Peyer's patch (tissue), 4 donors: Measurements from ENCODE around the gene SRD5A1.

Experiments used
- POLR2A ChIP-seq, 2 donors: fragments of 450-650 bp; IDR thresholded peaks; one replicate each; pipeline ENCODE4 v1.5.1; 2017; ENCODE audit warnings: antibody characterized with exemption in 2 of 2, mild to moderate bottlenecking in 2 of 2, moderate library complexity in 2 of 2
- TF ChIP-seq, protein P1 (sequence below), 6 experiments: fragments of 450-650 bp in 4 of 6; fragments of 200-600 bp in 2 of 6; sonication (generic) in 1 of 6; IDR thresholded peaks; one replicate each; pipeline ENCODE4 v1.5.1; 2017 to 2019; ENCODE audit warnings: antibody characterized with exemption in 6 of 6, mild to moderate bottlenecking in 3 of 6, moderate library complexity in 1 of 6

DNA sequence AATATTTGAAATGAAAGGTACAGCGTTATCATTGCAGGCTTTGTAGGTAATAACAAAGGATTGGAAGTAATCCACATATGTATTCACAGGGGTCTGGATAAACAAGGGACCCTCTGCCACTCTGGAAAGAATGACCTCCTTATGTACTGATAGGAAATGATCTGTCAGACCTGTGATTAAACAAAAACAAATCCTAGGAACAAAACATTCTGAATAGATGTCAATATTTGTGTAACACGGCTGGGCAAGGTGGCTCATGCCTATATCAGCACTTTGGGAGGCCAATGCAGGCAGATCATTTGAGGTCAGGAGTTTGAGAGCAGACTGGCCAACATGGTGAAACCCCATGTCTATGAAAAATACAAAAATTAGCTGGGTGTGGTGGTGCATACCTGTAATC, 42.7 kb upstream of the SRD5A1 start:
- TF ChIP-seq, protein P1, sequence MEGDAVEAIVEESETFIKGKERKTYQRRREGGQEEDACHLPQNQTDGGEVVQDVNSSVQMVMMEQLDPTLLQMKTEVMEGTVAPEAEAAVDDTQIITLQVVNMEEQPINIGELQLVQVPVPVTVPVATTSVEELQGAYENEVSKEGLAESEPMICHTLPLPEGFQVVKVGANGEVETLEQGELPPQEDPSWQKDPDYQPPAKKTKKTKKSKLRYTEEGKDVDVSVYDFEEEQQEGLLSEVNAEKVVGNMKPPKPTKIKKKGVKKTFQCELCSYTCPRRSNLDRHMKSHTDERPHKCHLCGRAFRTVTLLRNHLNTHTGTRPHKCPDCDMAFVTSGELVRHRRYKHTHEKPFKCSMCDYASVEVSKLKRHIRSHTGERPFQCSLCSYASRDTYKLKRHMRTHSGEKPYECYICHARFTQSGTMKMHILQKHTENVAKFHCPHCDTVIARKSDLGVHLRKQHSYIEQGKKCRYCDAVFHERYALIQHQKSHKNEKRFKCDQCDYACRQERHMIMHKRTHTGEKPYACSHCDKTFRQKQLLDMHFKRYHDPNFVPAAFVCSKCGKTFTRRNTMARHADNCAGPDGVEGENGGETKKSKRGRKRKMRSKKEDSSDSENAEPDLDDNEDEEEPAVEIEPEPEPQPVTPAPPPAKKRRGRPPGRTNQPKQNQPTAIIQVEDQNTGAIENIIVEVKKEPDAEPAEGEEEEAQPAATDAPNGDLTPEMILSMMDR (IDR thresholded peaks at IDR 0.05): no peak
- TF ChIP-seq POLR2A (IDR thresholded peaks at IDR 0.05): no peak
